Uterus (tissue), 4 donors: Measurements from ENCODE around the gene KBTBD3. TPM values are rescaled to one million over a fixed set of nuclear protein-coding genes. Genes with fewer than 3 reads are reported as not detected.
"Not testable (repeated sequence)": the region's sequence is repeated elsewhere in the genome, so short reads cannot be mapped to it uniquely, and the experiment has no call there.

Experiments
- DNase-seq, 2 donors: peaks; one replicate each; pipeline ENCODE4 v3.0.0-alpha.2; 2019 to 2020
- H3K27ac ChIP-seq, 2 donors: fragments of 200-600 bp; sonication (generic); 1 replicate in 1 of 2; 2 replicates in 1 of 2; pipeline ENCODE4 v1.5.1; 2016 to 2018
- H3K27me3 ChIP-seq, 2 donors: fragments of 200-600 bp; sonication (generic); one replicate each; pipeline ENCODE4 v1.5.1; 2018 to 2019; ENCODE audit warnings: control low read depth in 1 of 2
- H3K36me3 ChIP-seq, 2 donors: fragments of 200-600 bp; sonication (generic); one replicate each; pipeline ENCODE4 v1.5.1; 2019; ENCODE audit warnings: control low read depth in 1 of 2
- H3K4me1 ChIP-seq, 2 donors: fragments of 200-600 bp; sonication (generic); one replicate each; pipeline ENCODE4 v1.5.1; 2018 to 2019; ENCODE audit warnings: control low read depth in 1 of 2
- H3K4me3 ChIP-seq, 2 donors: fragments of 200-600 bp; sonication (generic); 1 replicate in 1 of 2; 2 replicates in 1 of 2; pipeline ENCODE4 v1.5.1; 2018 to 2019; ENCODE audit warnings: mild to moderate bottlenecking in 1 of 2
- H3K9me3 ChIP-seq, 2 donors: fragments of 200-600 bp; sonication (generic); one replicate each; pipeline ENCODE4 v1.5.1; 2019; ENCODE audit warnings: control low read depth in 1 of 2
- POLR2A ChIP-seq, 2 donors: fragments of 450-650 bp; IDR thresholded peaks; one replicate each; pipeline ENCODE4 v1.6.1; 2016; ENCODE audit warnings: antibody characterized with exemption in 2 of 2, mild to moderate bottlenecking in 1 of 2, moderate library complexity in 1 of 2
- intact Hi-C: fragments of 100-400 bp; cut with DNase I; formaldehyde crosslinking; loops from one replicate; pipeline ENCODE4 v1.15.1; 2023; ENCODE audit warnings: low total_unique reads
- total RNA-seq, 4 donors: library from RNA; depleted of rRNA in 3 of 4; stranded (reverse); fragments of >200 nt in 3 of 4; gene quantifications; one replicate each; pipeline versions ENCODE4 v1.1.0 to v1.2.4, GENCODE V29; 2014 to 2023
- TF ChIP-seq, protein P1 (sequence below), 4 experiments: fragments of 200-600 bp in 2 of 4; fragments of 450-650 bp in 2 of 4; sonication (generic) in 2 of 4; IDR thresholded peaks; one replicate each; pipeline ENCODE4 v1.5.1; 2016 to 2019; ENCODE audit warnings: antibody characterized with exemption in 4 of 4, mild to moderate bottlenecking in 2 of 4, moderate library complexity in 1 of 4
- donor health status: DM: yes; HTN: yes; CAD: no.

The KBTBD3 gene
- total RNA-seq, 4 donors from 2014 or later, result 2.6 to 15.0 (median 8.5) TPM

DNA sequence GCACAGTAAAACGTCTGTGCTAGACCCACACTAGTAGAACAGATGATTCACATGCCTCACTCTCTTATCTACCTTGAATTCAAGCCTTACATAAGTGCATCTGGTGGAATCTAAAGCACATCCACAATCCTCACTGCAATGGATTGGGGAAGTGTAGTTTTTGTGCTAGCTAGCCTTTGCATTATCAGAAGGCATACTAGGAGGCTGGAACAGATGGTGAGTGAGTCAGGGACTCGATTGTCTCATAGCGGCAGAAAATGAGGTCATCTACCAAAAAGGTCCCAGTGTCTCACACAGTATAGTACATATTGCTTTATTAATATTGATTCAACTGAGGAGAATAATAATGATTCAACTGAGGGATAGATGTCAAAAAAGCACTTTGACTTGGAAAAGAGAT is 64.4 kb downstream of the KBTBD3 start:
- TF ChIP-seq POLR2A (IDR thresholded peaks at IDR 0.05), result no peak
- TF ChIP-seq, protein P1, sequence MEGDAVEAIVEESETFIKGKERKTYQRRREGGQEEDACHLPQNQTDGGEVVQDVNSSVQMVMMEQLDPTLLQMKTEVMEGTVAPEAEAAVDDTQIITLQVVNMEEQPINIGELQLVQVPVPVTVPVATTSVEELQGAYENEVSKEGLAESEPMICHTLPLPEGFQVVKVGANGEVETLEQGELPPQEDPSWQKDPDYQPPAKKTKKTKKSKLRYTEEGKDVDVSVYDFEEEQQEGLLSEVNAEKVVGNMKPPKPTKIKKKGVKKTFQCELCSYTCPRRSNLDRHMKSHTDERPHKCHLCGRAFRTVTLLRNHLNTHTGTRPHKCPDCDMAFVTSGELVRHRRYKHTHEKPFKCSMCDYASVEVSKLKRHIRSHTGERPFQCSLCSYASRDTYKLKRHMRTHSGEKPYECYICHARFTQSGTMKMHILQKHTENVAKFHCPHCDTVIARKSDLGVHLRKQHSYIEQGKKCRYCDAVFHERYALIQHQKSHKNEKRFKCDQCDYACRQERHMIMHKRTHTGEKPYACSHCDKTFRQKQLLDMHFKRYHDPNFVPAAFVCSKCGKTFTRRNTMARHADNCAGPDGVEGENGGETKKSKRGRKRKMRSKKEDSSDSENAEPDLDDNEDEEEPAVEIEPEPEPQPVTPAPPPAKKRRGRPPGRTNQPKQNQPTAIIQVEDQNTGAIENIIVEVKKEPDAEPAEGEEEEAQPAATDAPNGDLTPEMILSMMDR (IDR thresholded peaks at IDR 0.05), result no peak
- H3K27me3 ChIP-seq, result no peaks in the 10 kb centered on the region
- intact Hi-C loops, result no loop called here
- H3K9me3 ChIP-seq, result no peaks in the 10 kb centered on the region
- DNase-seq, result no peak
- H3K4me3 ChIP-seq, result no peak overlapping the region
- no peaks in the 10 kb centered on the region for H3K36me3 ChIP-seq
- H3K27ac ChIP-seq, result no peak overlapping the region
- H3K4me1 ChIP-seq, result peaks cover 0 to 5% of the 10 kb centered on the region in 2 donors

DNA sequence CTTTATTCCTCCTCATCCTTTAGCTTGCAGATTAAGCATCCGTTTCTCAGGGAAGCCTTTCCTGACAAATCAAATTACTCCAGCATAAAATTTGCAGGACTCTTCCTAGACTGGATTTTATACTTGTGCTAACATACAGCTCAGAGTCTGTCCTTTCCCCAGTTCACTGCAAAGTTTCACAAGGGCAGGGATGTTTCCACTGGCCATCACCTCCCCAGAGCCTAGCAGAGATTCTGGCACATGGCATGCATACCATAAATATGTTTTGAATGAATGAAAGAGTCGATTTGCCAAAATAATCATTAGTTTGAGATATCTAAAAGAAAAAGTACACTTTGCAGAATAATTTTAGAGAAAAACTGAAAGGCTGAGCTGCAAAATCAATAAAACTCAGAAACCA is 65.7 kb downstream of the KBTBD3 start:
- H3K27ac ChIP-seq, result no peak overlapping the region
- DNase-seq, result no peak
- intact Hi-C loops, result no loop called here

DNA sequence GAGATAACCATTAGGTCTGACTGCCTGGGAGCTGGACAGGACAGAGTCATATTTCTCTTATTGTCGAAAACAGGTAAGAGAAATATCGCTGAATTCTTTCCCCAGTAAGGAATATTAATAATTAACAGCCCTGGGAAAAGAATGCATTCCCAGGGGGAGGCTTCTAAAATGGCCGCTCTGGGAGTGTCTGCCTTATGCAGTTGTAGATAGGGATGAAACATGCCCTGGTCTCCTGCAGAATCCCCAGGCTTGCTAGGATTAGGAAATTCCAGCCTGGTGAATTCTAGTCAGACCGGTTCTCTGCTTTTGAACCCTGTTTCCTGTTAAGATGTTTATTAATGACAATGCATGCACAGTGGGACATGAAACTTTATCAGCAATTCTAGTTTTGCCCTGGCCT is 74.1 kb downstream of the KBTBD3 start:
- H3K36me3 ChIP-seq, H3K4me3 ChIP-seq, intact Hi-C loops, DNase-seq, H3K27me3 ChIP-seq, H3K27ac ChIP-seq, H3K4me1 ChIP-seq: not testable (repeated sequence)
- H3K9me3 ChIP-seq, result peaks cover 0 to 13% of the 10 kb centered on the region in 2 donors

More for the DNA sequence above, 65.7 kb downstream of the KBTBD3 start:
- Histone ChIP-seq H3K4me1 (peaks cover 0 to 1% of the 10 kb centered on the region in 2 donors), H3K36me3 (no peaks in the 10 kb centered on the region), H3K4me3 (no peak overlapping the region), H3K27me3 (no peaks in the 10 kb centered on the region), H3K9me3 (no peaks in the 10 kb centered on the region)
- TF ChIP-seq, protein P1 (IDR thresholded peaks at IDR 0.05), result no peak

DNA sequence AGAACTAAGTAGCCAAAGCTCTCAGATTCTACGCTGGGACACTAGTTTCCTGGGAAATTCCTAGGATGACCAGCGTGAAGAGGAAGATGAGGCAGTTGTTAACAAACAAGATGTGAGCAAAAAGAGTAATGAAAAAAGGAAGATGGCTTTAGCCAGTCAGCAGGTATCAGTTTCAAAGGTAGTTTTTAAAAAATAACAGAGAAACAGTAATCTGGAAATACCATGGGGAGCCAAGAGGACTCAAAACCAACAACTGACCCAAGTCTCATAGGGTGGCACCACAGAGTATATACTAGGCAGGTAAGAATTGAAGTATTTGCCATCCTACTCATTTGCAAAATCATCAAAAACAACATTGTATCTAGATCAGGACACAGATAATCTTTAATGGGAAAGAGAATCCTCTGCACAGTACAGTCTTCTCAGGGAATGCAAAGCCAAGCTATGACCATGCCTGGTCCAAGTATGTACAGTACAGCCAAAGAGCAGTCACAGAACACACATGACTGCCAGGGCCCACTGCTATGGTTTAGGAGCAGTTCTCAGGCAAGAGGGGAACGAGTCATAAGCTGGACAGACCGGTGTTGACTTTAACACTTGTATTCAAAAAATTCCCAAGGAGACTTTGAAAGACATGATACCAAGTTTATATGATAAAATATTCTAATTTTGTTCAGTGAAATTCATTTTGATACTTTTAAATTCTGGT is 75.7 kb downstream of the KBTBD3 start:
- H3K4me3 ChIP-seq, result no peak overlapping the region
- no peaks in the 10 kb centered on the region for H3K4me1 ChIP-seq
- DNase-seq, result no peak
- no peaks in the 10 kb centered on the region for H3K27me3 ChIP-seq
- intact Hi-C loops, result no loop called here
- TF ChIP-seq POLR2A (IDR thresholded peaks at IDR 0.05), result no peak
- TF ChIP-seq, protein P1 (IDR thresholded peaks at IDR 0.05), result no peak
- peaks cover 0 to 13% of the 10 kb centered on the region in 2 donors for H3K9me3 ChIP-seq
- H3K36me3 ChIP-seq, result no peaks in the 10 kb centered on the region
- no peak overlapping the region for H3K27ac ChIP-seq

Other genes with a start within 250 kb of the KBTBD3 start
- gene MSANTD4, start 55.1 kb downstream of the KBTBD3 start, total RNA-seq, result 10 to 100 TPM; 22.8 to 57.7 (median 31.6) TPM
- 10 to 100 TPM in 3 of 4 donors, 1 to 10 TPM in 1; 5.9 to 87.0 (median 27.5) TPM for gene AASDHPPT, start 315 bp upstream of the KBTBD3 start, total RNA-seq